ENCODE data around the gene SDC4.

SDC4 gene

GRCh38 chr20:45297786-45298497 lies 50.3 kb downstream of the SDC4 start:
- DNase-seq (ENCODE audit: low spot score), result no peak

GRCh38 chr20:45294659-45295058 lies 53.6 kb downstream of the SDC4 start:
- DNase-seq (ENCODE audit: low spot score), result no peak

- DNase-seq (ENCODE audit: low spot score), result no peak
Observed at GRCh38 chr20:45294003-45294368, 54.2 kb downstream of the SDC4 start.

GRCh38 chr20:45293041-45294002 lies 54.9 kb downstream of the SDC4 start:
- peak; percentile 58 for DNase-seq (ENCODE audit: low spot score)

GRCh38 chr20:45292343-45292742 lies 55.9 kb downstream of the SDC4 start:
- no peak for DNase-seq (ENCODE audit: low spot score)

- DNase-seq (ENCODE audit: low spot score), result no peak
Observed at GRCh38 chr20:45291526-45291925, 56.7 kb downstream of the SDC4 start.

- DNase-seq (ENCODE audit: low spot score), result peak; percentile 62
Observed at GRCh38 chr20:45290677-45291355, 57.4 kb downstream of the SDC4 start.

- no peak for DNase-seq (ENCODE audit: low spot score)
Observed at GRCh38 chr20:45289942-45290676, 58.1 kb downstream of the SDC4 start.

- no peak for DNase-seq (ENCODE audit: low spot score)
Observed at GRCh38 chr20:45288860-45289259, 59.4 kb downstream of the SDC4 start.

- DNase-seq (ENCODE audit: low spot score), result no peak
Observed at GRCh38 chr20:45288376-45288775, 59.8 kb downstream of the SDC4 start.

GRCh38 chr20:45283551-45284057 lies 64.6 kb downstream of the SDC4 start:
- DNase-seq (ENCODE audit: low spot score), result no peak

- no peak for DNase-seq (ENCODE audit: low spot score)
Observed at GRCh38 chr20:45282700-45283550, 65.3 kb downstream of the SDC4 start.

- DNase-seq (ENCODE audit: low spot score), result no peak
Observed at GRCh38 chr20:45279992-45280391, 68.2 kb downstream of the SDC4 start.

- DNase-seq (ENCODE audit: low spot score), result no peak
Observed at GRCh38 chr20:45275338-45275737, 72.9 kb downstream of the SDC4 start.

All from hematopoietic multipotent progenitor cell treated with erythropoietin and hydrocortisone succinate and interleukin-3 and kit ligand, for 17 days (in vitro differentiated cells).